ENCODE results near the gene MPRIP. TPM values are rescaled to one million over a fixed set of nuclear protein-coding genes. Genes with fewer than 3 reads are reported as not detected.

The MPRIP gene
- polyA plus RNA-seq, 1 donor (not counting 4 experiments of a cell fraction or from before 2014, with no cell fraction given) = 113 TPM

DNA sequence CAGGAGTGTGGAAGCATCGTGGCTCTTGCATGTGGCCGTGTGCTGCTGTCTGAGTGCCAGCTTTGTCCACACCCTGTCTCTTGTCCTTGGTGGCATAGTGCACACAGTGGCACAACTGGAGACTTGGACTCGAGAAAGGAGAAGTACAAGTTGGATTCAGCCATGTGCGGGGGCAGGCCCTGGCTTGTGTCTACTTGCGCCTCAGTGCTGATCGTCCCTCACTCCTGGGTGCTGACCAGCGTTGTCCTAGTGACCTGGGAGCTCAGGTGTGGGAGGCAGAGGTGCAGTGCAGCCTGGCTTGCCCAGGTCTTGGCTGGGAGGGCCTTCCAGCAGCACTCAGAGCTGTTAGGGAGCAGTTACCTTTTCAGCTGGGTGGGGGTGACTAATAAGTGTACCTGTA is 20.6 kb downstream of the MPRIP start:
- no peak overlapping the region for H3K27ac ChIP-seq (ENCODE audit: control insufficient read depth, insufficient read depth, low read length)
- FAIRE-seq = no peak
- no peak for DNase-seq (ENCODE audit: low read depth, low spot score)

DNA sequence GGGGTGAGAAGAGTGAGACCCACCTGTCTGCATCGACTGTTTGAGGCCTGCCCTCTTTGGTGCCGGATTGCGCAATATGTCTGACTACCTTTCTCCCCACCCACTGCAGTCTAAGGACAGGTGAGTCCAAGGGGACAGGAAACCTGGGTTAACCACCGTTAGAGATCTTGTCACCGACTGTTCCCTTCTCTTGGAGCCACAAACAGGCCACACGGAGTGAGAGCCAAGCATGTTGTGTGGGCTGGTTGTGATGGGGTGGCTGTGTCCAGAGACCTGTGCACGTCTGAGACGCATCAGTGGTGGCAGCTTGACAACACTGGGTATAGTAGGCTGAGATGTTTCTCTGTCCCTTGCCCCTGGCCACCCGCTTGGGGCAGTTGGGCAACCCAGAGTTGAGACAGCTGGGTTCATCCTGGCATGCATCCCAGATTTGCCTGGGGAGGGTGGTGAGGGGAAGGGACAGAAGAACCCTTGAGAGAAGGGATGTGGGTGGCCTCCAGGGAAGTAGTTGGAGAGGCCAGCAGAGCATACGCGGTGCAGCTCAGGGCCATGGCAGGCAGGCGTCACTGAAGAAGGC is 21.4 kb downstream of the MPRIP start:
- Histone ChIP-seq H4K20me1 (ENCODE audit: control insufficient read depth, extremely low read depth, insufficient read depth, low read length) (peaks cover 23% of the 10 kb centered on the region), H3K9me3 (ENCODE audit: control insufficient read depth, low read depth, low read length) (no peaks in the 10 kb centered on the region), H3K36me3 (ENCODE audit: control insufficient read depth in 2 of 2, extremely low read depth in 1 of 2, insufficient read depth in 2 of 2, low read length in 2 of 2) (peaks cover 16 to 19% of the 10 kb centered on the region in 2 experiments), H3K27ac (ENCODE audit: control insufficient read depth, insufficient read depth, low read length) (no peak overlapping the region), H3K4me1 (ENCODE audit: control insufficient read depth, extremely low read depth, insufficient read depth, low read length) (peaks cover 19% of the 10 kb centered on the region), H3K4me3 (ENCODE audit: control insufficient read depth in 2 of 3, extremely low read depth in 1 of 3, insufficient read depth in 2 of 3, low read depth in 1 of 3, low read length in 3 of 3) (no peak overlapping the region), H3K27me3 (ENCODE audit: control insufficient read depth, extremely low read depth, insufficient read depth, low read length) (no peaks in the 10 kb centered on the region), H3K9me1 (ENCODE audit: control insufficient read depth, extremely low read depth, insufficient read depth, low read length) (peaks cover 14% of the 10 kb centered on the region), H3K9ac (ENCODE audit: control insufficient read depth, extremely low read depth, insufficient read depth, low read length) (no peak overlapping the region), H3K4me2 (ENCODE audit: control insufficient read depth, extremely low read depth, insufficient read depth, low read depth, low read length) (no peak overlapping the region), H3K79me2 (ENCODE audit: control insufficient read depth, insufficient read depth, low read length) (peaks cover 96% of the 10 kb centered on the region), H2AFZ (ENCODE audit: control insufficient read depth, low read length) (no peak overlapping the region)
- FAIRE-seq (no peak), DNase-seq (ENCODE audit: low read depth, low spot score) (no peak)
- dilution Hi-C loops (cut with MboI; ENCODE audit: extremely low pct_ligation_motif_present, low sequenced_read_pairs) = no loop called here
- no peak for TF ChIP-seq EZH2 (IDR thresholded peaks at IDR 0.05; ENCODE audit: low read length)
- TF ChIP-seq, protein P1, sequence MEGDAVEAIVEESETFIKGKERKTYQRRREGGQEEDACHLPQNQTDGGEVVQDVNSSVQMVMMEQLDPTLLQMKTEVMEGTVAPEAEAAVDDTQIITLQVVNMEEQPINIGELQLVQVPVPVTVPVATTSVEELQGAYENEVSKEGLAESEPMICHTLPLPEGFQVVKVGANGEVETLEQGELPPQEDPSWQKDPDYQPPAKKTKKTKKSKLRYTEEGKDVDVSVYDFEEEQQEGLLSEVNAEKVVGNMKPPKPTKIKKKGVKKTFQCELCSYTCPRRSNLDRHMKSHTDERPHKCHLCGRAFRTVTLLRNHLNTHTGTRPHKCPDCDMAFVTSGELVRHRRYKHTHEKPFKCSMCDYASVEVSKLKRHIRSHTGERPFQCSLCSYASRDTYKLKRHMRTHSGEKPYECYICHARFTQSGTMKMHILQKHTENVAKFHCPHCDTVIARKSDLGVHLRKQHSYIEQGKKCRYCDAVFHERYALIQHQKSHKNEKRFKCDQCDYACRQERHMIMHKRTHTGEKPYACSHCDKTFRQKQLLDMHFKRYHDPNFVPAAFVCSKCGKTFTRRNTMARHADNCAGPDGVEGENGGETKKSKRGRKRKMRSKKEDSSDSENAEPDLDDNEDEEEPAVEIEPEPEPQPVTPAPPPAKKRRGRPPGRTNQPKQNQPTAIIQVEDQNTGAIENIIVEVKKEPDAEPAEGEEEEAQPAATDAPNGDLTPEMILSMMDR (optimal IDR thresholded peaks at IDR 0.05 in 1 of 3, IDR thresholded peaks at IDR 0.05 in 1 of 3, conservative IDR thresholded peaks at IDR 0.05 in 1 of 3; ENCODE audit: extremely low read depth in 1 of 3, insufficient read depth in 2 of 3, low read length in 3 of 3) = no peak

More for the DNA sequence above, 20.6 kb downstream of the MPRIP start:
- Histone ChIP-seq H4K20me1 (ENCODE audit: control insufficient read depth, extremely low read depth, insufficient read depth, low read length) (peaks cover 23% of the 10 kb centered on the region), H3K4me1 (ENCODE audit: control insufficient read depth, extremely low read depth, insufficient read depth, low read length) (peaks cover 19% of the 10 kb centered on the region), H3K79me2 (ENCODE audit: control insufficient read depth, insufficient read depth, low read length) (peaks cover 97% of the 10 kb centered on the region), H3K9me1 (ENCODE audit: control insufficient read depth, extremely low read depth, insufficient read depth, low read length) (peaks cover 16% of the 10 kb centered on the region), H2AFZ (ENCODE audit: control insufficient read depth, low read length) (no peak overlapping the region), H3K9me3 (ENCODE audit: control insufficient read depth, low read depth, low read length) (no peaks in the 10 kb centered on the region), H3K27me3 (ENCODE audit: control insufficient read depth, extremely low read depth, insufficient read depth, low read length) (no peaks in the 10 kb centered on the region), H3K4me3 (ENCODE audit: control insufficient read depth in 2 of 3, extremely low read depth in 1 of 3, insufficient read depth in 2 of 3, low read depth in 1 of 3, low read length in 3 of 3) (no peak overlapping the region), H3K4me2 (ENCODE audit: control insufficient read depth, extremely low read depth, insufficient read depth, low read depth, low read length) (no peak overlapping the region), H3K9ac (ENCODE audit: control insufficient read depth, extremely low read depth, insufficient read depth, low read length) (no peak overlapping the region), H3K36me3 (ENCODE audit: control insufficient read depth in 2 of 2, extremely low read depth in 1 of 2, insufficient read depth in 2 of 2, low read length in 2 of 2) (peaks cover 19 to 21% of the 10 kb centered on the region in 2 experiments)
- TF ChIP-seq, protein P1 (optimal IDR thresholded peaks at IDR 0.05 in 1 of 3, IDR thresholded peaks at IDR 0.05 in 1 of 3, conservative IDR thresholded peaks at IDR 0.05 in 1 of 3; ENCODE audit: extremely low read depth in 1 of 3, insufficient read depth in 2 of 3, low read length in 3 of 3) = no peak
- no peak for TF ChIP-seq EZH2 (IDR thresholded peaks at IDR 0.05; ENCODE audit: low read length)
- dilution Hi-C loops (cut with MboI; ENCODE audit: extremely low pct_ligation_motif_present, low sequenced_read_pairs) = no loop called here
